Esophagus squamous epithelium (tissue), 4 donors: ENCODE data around the gene TMEM79.

Experiments used
- POLR2A ChIP-seq, 4 donors: fragments of 450-650 bp; IDR thresholded peaks; one replicate each; pipeline ENCODE4 v1.6.1; 2017; ENCODE audit warnings: antibody characterized with exemption in 4 of 4, mild to moderate bottlenecking in 4 of 4, moderate library complexity in 3 of 4
- TF ChIP-seq, protein P1 (sequence below), 6 experiments: fragments of 450-650 bp in 4 of 6; fragments of 200-600 bp in 2 of 6; sonication (generic) in 2 of 6; IDR thresholded peaks; one replicate each; pipeline ENCODE4 v1.5.1; 2016 to 2019; ENCODE audit warnings: antibody characterized with exemption in 6 of 6, mild to moderate bottlenecking in 4 of 6, moderate library complexity in 4 of 6

DNA sequence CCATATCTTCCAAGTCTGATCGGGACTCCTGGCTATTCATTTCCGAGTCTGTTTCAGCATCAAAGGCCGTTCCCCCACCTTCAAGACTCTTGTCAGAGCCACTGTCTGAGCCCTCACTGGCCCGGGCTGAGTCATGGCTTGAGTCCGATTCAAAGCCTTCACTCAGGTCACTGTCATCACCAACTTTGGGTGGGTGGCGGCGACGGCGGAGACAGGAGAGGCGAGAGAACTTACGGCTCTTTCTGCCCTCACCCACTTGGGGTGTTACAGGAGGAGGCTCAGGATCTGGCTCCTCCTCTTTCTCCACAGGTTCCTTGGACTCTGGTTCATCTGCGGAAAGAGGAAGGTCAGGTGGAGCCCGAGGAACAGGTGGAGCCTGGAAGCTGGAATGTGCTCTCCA lies 18.1 kb upstream of the TMEM79 start:
- TF ChIP-seq, protein P1, sequence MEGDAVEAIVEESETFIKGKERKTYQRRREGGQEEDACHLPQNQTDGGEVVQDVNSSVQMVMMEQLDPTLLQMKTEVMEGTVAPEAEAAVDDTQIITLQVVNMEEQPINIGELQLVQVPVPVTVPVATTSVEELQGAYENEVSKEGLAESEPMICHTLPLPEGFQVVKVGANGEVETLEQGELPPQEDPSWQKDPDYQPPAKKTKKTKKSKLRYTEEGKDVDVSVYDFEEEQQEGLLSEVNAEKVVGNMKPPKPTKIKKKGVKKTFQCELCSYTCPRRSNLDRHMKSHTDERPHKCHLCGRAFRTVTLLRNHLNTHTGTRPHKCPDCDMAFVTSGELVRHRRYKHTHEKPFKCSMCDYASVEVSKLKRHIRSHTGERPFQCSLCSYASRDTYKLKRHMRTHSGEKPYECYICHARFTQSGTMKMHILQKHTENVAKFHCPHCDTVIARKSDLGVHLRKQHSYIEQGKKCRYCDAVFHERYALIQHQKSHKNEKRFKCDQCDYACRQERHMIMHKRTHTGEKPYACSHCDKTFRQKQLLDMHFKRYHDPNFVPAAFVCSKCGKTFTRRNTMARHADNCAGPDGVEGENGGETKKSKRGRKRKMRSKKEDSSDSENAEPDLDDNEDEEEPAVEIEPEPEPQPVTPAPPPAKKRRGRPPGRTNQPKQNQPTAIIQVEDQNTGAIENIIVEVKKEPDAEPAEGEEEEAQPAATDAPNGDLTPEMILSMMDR (IDR thresholded peaks at IDR 0.05): no peak
- no peak for TF ChIP-seq POLR2A (IDR thresholded peaks at IDR 0.05)
